C4-2B (cell line): ENCODE measurements around the gene EXD3.

ENCODE experiments used
- ZFX ChIP-seq: fragments of 450-650 bp; IDR thresholded peaks from 2 replicates; pipeline ENCODE4 v1.6.1; 2017
- TF ChIP-seq, protein P1 (sequence below): fragments of 450-650 bp; conservative IDR thresholded peaks from 2 replicates; pipeline ENCODE4 v1.5.1; 2017; ENCODE audit warnings: mild to moderate bottlenecking

DNA sequence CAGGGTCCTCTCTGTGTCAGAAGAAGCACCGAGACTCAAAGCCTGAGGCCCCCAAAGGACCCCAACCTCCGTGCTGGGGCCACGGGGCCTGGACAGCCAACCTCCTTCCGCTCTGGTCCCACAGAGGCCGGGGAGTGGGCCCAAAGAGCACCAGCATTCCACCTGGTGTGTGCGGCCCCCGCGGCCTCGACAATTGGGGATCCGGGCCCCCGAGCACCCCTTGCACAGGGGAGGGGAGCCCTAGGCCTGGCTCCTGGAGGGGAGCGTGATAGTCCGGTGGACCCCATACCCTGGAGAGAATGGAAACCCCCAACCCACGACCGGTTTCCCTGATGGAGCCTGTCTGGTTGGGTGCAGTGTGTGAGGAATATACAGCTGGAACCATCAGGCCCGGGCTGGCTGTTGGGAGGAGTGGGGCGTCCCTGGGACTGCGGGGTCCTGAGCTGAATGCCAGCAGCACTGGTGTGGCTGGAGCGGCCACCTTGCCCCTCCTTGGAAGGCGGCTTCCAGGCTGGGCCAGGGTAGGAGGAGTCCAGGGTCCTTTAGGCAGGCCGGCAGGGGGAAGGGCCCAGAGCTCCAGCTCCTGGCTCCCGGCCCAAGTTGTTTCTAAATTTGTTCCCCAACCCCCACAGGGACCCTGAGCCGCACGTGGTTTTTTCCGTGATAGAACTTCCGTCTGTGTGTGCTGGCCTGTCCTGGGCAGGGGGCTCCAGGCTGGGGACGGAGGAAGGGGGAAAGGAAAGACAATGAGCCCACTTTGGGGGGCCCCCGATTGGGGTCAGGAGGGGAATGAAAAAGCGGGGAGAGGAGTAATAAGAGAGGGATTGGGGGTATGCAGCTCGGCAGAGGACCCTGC, 146.3 kb downstream of the EXD3 start:
- TF ChIP-seq, protein P1, sequence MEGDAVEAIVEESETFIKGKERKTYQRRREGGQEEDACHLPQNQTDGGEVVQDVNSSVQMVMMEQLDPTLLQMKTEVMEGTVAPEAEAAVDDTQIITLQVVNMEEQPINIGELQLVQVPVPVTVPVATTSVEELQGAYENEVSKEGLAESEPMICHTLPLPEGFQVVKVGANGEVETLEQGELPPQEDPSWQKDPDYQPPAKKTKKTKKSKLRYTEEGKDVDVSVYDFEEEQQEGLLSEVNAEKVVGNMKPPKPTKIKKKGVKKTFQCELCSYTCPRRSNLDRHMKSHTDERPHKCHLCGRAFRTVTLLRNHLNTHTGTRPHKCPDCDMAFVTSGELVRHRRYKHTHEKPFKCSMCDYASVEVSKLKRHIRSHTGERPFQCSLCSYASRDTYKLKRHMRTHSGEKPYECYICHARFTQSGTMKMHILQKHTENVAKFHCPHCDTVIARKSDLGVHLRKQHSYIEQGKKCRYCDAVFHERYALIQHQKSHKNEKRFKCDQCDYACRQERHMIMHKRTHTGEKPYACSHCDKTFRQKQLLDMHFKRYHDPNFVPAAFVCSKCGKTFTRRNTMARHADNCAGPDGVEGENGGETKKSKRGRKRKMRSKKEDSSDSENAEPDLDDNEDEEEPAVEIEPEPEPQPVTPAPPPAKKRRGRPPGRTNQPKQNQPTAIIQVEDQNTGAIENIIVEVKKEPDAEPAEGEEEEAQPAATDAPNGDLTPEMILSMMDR, result no peak
- TF ChIP-seq ZFX, result no peak
